Fibroblast of lung (primary cell): ENCODE results near the gene TASP1. TPM values are rescaled to one million over a fixed set of nuclear protein-coding genes. Genes with fewer than 3 reads are reported as not detected.
"Not testable (repeated sequence)": the region's sequence is repeated elsewhere in the genome, so short reads cannot be mapped to it uniquely, and the experiment has no call there.

Source experiments
- DNase-seq, 2 donors: peaks; one replicate each; pipeline versions ENCODE4 v3.0.0 to v3.0.0-alpha.2; 2010; ENCODE audit warnings: low read depth in 2 of 2
- H2AFZ ChIP-seq: 2 replicates; pipeline ENCODE4 v1.5.1; 2012; ENCODE audit warnings: low read length, control low read depth, inconsistent platforms
- H3K27ac ChIP-seq: 2 replicates; pipeline ENCODE4 v1.5.1; 2011; ENCODE audit warnings: low read length, control low read depth; ENCODE audit not compliant: insufficient read depth
- H3K27me3 ChIP-seq: 2 replicates; pipeline ENCODE4 v1.5.1; 2011; ENCODE audit warnings: mild to moderate bottlenecking, low read length; ENCODE audit not compliant: control insufficient read depth, insufficient read depth
- H3K36me3 ChIP-seq: 2 replicates; pipeline ENCODE4 v1.5.1; 2011; ENCODE audit warnings: low read length; ENCODE audit not compliant: control insufficient read depth, insufficient read depth
- H3K4me1 ChIP-seq: 2 replicates; pipeline ENCODE4 v1.5.1; 2011; ENCODE audit warnings: low read length; ENCODE audit not compliant: control insufficient read depth, insufficient read depth; ENCODE audit errors: extremely low read depth
- H3K4me2 ChIP-seq: 2 replicates; pipeline ENCODE4 v1.5.1; 2011; ENCODE audit warnings: low read length, control low read depth; ENCODE audit not compliant: insufficient read depth; ENCODE audit errors: extremely low read depth
- H3K4me3 ChIP-seq, 4 experiments: fragments of 200-600 bp in 1 of 4; sonication (generic) in 1 of 4; replicated peaks in 1 of 4; 2 replicates each; pipeline ENCODE4 v1.5.1; 2011 to 2016; ENCODE audit warnings: low read length in 4 of 4, low read depth in 3 of 4, mild to moderate bottlenecking in 3 of 4, control low read depth in 2 of 4, inconsistent platforms in 1 of 4, mixed read lengths in 1 of 4; ENCODE audit not compliant: insufficient read depth in 1 of 4; ENCODE audit errors: control extremely low read depth in 1 of 4
- H3K79me2 ChIP-seq: 2 replicates; pipeline ENCODE4 v1.5.1; 2012; ENCODE audit warnings: mild to moderate bottlenecking, low read length, inconsistent platforms; ENCODE audit not compliant: control insufficient read depth, insufficient read depth
- H3K9ac ChIP-seq: 2 replicates; pipeline ENCODE4 v1.5.1; 2011; ENCODE audit warnings: mild to moderate bottlenecking, low read length, control low read depth; ENCODE audit not compliant: insufficient read depth
- H3K9me3 ChIP-seq: 2 replicates; pipeline ENCODE4 v1.5.1; 2012; ENCODE audit warnings: low read depth, low read length; ENCODE audit not compliant: control insufficient read depth, insufficient read depth
- H4K20me1 ChIP-seq: 2 replicates; pipeline ENCODE4 v1.5.1; 2011; ENCODE audit warnings: low read length; ENCODE audit not compliant: control insufficient read depth, insufficient read depth; ENCODE audit errors: extremely low read depth
- EZH2 ChIP-seq: IDR thresholded peaks from 2 replicates; pipeline ENCODE4 v1.5.1; 2012; ENCODE audit warnings: low read length, control low read depth, mild to moderate bottlenecking; ENCODE audit errors: missing control alignments
- polyA plus RNA-seq, 2 donors: library from polyadenylated mRNA; depleted of rRNA in 1 of 2; stranded (reverse) in 1 of 2; unstranded in 1 of 2; fragments of >200 nt; gene quantifications; 2 replicates each; pipeline ENCODE4 v1.2.1, GENCODE V29; 2011 to 2012; ENCODE audit warnings: missing spikeins in 1 of 2
- total RNA-seq: library from RNA; depleted of rRNA; stranded (reverse); fragments of >200 nt; gene quantifications from 2 replicates; pipeline ENCODE4 v1.2.1, GENCODE V29; 2014
- TF ChIP-seq, protein P1 (sequence below), 2 donors: IDR thresholded peaks in 1 of 2; conservative IDR thresholded peaks in 1 of 2; 1 replicate in 1 of 2; 2 replicates in 1 of 2; pipeline ENCODE4 v1.5.1; 2011 to 2012; ENCODE audit warnings: low read length in 2 of 2, control low read depth in 1 of 2, inconsistent platforms in 1 of 2, low read depth in 1 of 2, mild to moderate bottlenecking in 1 of 2

The TASP1 gene
- total and polyA plus RNA-seq, 2 donors (not counting 1 experiment from before 2014, with no cell fraction given), result 6.3 to 13.6 TPM

- Histone ChIP-seq H3K27ac (no peak overlapping the region), H3K9ac (no peak overlapping the region), H3K79me2 (no peaks in the 10 kb centered on the region), H3K4me1 (no peaks in the 10 kb centered on the region), H2AFZ (no peak overlapping the region), H3K4me2 (no peak overlapping the region), H3K36me3 (no peaks in the 10 kb centered on the region), H3K27me3 (no peaks in the 10 kb centered on the region), H3K9me3 (no peaks in the 10 kb centered on the region), H3K4me3 (no peak overlapping the region), H4K20me1 (no peaks in the 10 kb centered on the region)
- DNase-seq, result no peak
- TF ChIP-seq EZH2, result no peak
- TF ChIP-seq, protein P1, sequence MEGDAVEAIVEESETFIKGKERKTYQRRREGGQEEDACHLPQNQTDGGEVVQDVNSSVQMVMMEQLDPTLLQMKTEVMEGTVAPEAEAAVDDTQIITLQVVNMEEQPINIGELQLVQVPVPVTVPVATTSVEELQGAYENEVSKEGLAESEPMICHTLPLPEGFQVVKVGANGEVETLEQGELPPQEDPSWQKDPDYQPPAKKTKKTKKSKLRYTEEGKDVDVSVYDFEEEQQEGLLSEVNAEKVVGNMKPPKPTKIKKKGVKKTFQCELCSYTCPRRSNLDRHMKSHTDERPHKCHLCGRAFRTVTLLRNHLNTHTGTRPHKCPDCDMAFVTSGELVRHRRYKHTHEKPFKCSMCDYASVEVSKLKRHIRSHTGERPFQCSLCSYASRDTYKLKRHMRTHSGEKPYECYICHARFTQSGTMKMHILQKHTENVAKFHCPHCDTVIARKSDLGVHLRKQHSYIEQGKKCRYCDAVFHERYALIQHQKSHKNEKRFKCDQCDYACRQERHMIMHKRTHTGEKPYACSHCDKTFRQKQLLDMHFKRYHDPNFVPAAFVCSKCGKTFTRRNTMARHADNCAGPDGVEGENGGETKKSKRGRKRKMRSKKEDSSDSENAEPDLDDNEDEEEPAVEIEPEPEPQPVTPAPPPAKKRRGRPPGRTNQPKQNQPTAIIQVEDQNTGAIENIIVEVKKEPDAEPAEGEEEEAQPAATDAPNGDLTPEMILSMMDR (conservative IDR thresholded peaks at IDR 0.05 in 1 of 2, IDR thresholded peaks at IDR 0.05 in 1 of 2; ENCODE audit: low read depth in 1 of 2, low read length in 2 of 2), result no peak
Measured at GRCh38 chr20:13659288-13659687, 20.6 kb upstream of the TASP1 start.

DNA sequence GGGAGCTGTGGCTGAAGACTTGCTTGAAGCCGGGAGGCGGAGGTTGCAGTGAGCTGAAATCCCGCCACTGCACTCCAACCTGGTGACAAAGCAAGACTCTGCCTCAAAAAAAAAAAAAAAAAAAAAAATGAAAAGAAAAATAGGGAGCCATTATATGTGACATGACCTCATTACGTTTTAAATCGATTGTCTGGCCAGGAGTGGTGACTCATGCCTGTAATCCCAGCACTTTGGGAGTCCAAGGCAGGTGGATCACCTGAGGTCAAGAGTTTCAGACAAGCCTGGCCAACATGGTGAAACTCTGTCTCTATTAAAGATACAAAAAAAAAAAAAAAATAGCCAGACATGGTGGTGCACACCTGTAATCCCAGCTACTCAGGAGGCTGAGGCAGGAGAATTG is 19.3 kb upstream of the TASP1 start:
- H3K9ac ChIP-seq, H4K20me1 ChIP-seq, H3K36me3 ChIP-seq, DNase-seq, H3K4me1 ChIP-seq, H3K4me3 ChIP-seq, H2AFZ ChIP-seq, H3K4me2 ChIP-seq, H3K27ac ChIP-seq, H3K79me2 ChIP-seq, H3K27me3 ChIP-seq, H3K9me3 ChIP-seq: not testable (repeated sequence)

DNA sequence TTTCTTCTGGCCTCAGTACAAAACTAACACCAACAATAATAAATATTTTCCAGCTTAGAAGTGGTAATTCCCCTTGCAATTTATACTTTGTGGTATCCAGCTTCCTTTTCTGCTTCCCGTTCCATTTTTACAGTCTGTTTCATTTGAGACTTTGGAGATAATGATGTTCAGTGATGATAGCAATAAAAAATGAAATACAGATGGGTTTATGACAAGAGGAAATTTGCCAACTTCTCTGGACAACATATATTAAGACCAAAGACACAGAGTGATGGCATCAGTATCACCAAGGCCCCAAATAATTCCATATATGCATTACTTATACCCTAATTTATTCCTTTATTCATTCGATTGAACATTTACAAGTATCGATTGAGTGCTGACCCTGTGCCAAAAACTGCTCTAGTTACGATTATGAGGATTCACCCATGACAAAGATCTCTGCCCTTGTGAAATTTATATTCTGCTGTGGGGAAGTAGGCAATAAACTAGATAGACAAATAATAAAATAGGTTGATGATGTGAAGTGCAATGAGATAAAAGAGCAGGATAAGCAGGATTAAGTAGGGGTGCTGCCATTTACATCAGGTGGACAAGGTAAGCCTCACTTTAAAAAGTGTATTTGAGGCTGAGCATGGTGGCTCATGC is 18.1 kb upstream of the TASP1 start:
- no peak overlapping the region for H3K4me3 ChIP-seq
- TF ChIP-seq, protein P1 (conservative IDR thresholded peaks at IDR 0.05 in 1 of 2, IDR thresholded peaks at IDR 0.05 in 1 of 2; ENCODE audit: low read depth in 1 of 2, low read length in 2 of 2), result no peak
- TF ChIP-seq EZH2, result no peak
- DNase-seq, result no peak
- no peaks in the 10 kb centered on the region for H3K27me3 ChIP-seq
- no peaks in the 10 kb centered on the region for H3K79me2 ChIP-seq
- H3K9me3 ChIP-seq, result no peaks in the 10 kb centered on the region
- no peaks in the 10 kb centered on the region for H3K4me1 ChIP-seq
- no peak overlapping the region for H3K9ac ChIP-seq
- H2AFZ ChIP-seq, result no peak overlapping the region
- H3K4me2 ChIP-seq, result no peak overlapping the region
- no peaks in the 10 kb centered on the region for H4K20me1 ChIP-seq
- H3K27ac ChIP-seq, result no peak overlapping the region
- no peaks in the 10 kb centered on the region for H3K36me3 ChIP-seq
